GM11168 (cell line): Measurements from ENCODE around the gene SLC7A6.

Source experiments
- in situ Hi-C: fragments of 300-500 bp; cut with MboI; formaldehyde crosslinking; loops from one replicate; pipeline ENCODE4 v1.12.0; 2022; ENCODE audit warnings: low sequenced_read_pairs; ENCODE audit not compliant: unreplicated experiment

SLC7A6 gene

GRCh38 chr16:68264128-68265077 is at the start of gene SLC7A6:
SLC7A6 (plus strand) TSS chr16:68264526; CDS start chr16:68274727, 10,201 bp downstream.
- in situ Hi-C loops: no loop called here

- in situ Hi-C loops: no loop called here
These were observed 49.6 kb upstream of the SLC7A6 start for GRCh38 chr16:68214726-68215125.

GRCh38 chr16:68215302-68215701 is 49.0 kb upstream of the SLC7A6 start:
- in situ Hi-C loops: no loop called here

- in situ Hi-C loops: no loop called here
These were observed 48.1 kb upstream of the SLC7A6 start for GRCh38 chr16:68216240-68216639.

GRCh38 chr16:68217506-68217905 is 46.8 kb upstream of the SLC7A6 start:
- in situ Hi-C loops: no loop called here

- in situ Hi-C loops: no loop called here
These were observed 44.5 kb upstream of the SLC7A6 start for GRCh38 chr16:68219725-68220351.

GRCh38 chr16:68223072-68223471 is 41.3 kb upstream of the SLC7A6 start:
- in situ Hi-C loops: no loop called here

GRCh38 chr16:68226116-68226515 is 38.2 kb upstream of the SLC7A6 start:
- in situ Hi-C loops: loop anchor here (5.0 kb wide), 1 partner anchor 154 kb away; no protein-coding TSS in a partner anchor

- in situ Hi-C loops: loop anchor here (5.0 kb wide), 1 partner anchor 155 kb away; no protein-coding TSS in a partner anchor
These were observed 37.0 kb upstream of the SLC7A6 start for GRCh38 chr16:68227183-68227793.

GRCh38 chr16:68227850-68228553 is 36.3 kb upstream of the SLC7A6 start:
- in situ Hi-C loops: loop anchor here (5.0 kb wide), 1 partner anchor 156 kb away; no protein-coding TSS in a partner anchor

GRCh38 chr16:68228652-68229051 is 35.7 kb upstream of the SLC7A6 start:
- in situ Hi-C loops: loop anchor here (5.0 kb wide), 1 partner anchor 156 kb away; no protein-coding TSS in a partner anchor

- in situ Hi-C loops: loop anchor here (5.0 kb wide), 1 partner anchor 157 kb away; no protein-coding TSS in a partner anchor
These were observed 34.7 kb upstream of the SLC7A6 start for GRCh38 chr16:68229431-68230175.

GRCh38 chr16:68230176-68230571 is 34.2 kb upstream of the SLC7A6 start:
- in situ Hi-C loops: no loop called here

GRCh38 chr16:68230956-68231355 is 33.4 kb upstream of the SLC7A6 start:
- in situ Hi-C loops: no loop called here

GRCh38 chr16:68231384-68232136 is 32.8 kb upstream of the SLC7A6 start:
- in situ Hi-C loops: no loop called here

GRCh38 chr16:68232335-68232734 is 32.0 kb upstream of the SLC7A6 start:
- in situ Hi-C loops: no loop called here

- in situ Hi-C loops: no loop called here
These were observed 31.1 kb upstream of the SLC7A6 start for GRCh38 chr16:68233085-68233834.

- in situ Hi-C loops: no loop called here
These were observed 30.5 kb upstream of the SLC7A6 start for GRCh38 chr16:68233835-68234187.
